ENCODE measurements around the gene MT1A. TPM values are rescaled to one million over a fixed set of nuclear protein-coding genes. Genes with fewer than 3 reads are reported as not detected.

Gene MT1A
- total RNA-seq, 1 experiment from 2014 or later = 2.8 TPM

DNA sequence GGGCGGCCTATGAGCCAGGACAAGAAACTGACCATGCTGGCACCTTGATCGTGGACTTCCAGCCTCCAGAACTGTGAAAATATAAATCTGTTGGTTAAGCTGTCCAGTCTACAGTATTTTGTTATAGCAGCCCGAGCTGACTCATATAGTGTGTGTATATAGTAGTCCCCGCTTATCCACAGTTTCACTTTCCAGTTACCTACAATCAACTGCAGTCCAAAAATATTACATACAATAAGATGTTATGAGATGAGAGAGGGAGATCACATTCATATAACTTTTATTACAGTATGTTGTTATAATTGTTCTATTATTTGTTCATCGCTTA lies 44.2 kb upstream of the MT1A start:
- 0 out of 2 replicates have a peak, but pooled peaks cover 3% of the 10 kb centered on the region for H3K9me3 Mint-ChIP-seq
- H3K27ac Mint-ChIP-seq = no peak overlapping the region
- TF ChIP-seq ATF1 (CRISPR knock-in tag; IDR thresholded peaks at IDR 0.05) = no peak
- TF ChIP-seq, protein P1, sequence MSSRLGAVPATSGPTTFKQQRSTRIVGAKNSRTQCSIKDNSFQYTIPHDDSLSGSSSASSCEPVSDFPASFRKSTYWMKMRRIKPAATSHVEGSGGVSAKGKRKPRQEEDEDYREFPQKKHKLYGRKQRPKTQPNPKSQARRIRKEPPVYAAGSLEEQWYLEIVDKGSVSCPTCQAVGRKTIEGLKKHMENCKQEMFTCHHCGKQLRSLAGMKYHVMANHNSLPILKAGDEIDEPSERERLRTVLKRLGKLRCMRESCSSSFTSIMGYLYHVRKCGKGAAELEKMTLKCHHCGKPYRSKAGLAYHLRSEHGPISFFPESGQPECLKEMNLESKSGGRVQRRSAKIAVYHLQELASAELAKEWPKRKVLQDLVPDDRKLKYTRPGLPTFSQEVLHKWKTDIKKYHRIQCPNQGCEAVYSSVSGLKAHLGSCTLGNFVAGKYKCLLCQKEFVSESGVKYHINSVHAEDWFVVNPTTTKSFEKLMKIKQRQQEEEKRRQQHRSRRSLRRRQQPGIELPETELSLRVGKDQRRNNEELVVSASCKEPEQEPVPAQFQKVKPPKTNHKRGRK (CRISPR knock-in tag; IDR thresholded peaks at IDR 0.05; ENCODE audit: borderline replicate concordance) = no peak
- TF ChIP-seq FOXJ3 (CRISPR knock-in tag; IDR thresholded peaks at IDR 0.05; ENCODE audit: borderline replicate concordance) = no peak
- no peak for TF ChIP-seq OVOL2 (CRISPR knock-in tag; IDR thresholded peaks at IDR 0.05; ENCODE audit: borderline replicate concordance)
- TF ChIP-seq, protein P2, sequence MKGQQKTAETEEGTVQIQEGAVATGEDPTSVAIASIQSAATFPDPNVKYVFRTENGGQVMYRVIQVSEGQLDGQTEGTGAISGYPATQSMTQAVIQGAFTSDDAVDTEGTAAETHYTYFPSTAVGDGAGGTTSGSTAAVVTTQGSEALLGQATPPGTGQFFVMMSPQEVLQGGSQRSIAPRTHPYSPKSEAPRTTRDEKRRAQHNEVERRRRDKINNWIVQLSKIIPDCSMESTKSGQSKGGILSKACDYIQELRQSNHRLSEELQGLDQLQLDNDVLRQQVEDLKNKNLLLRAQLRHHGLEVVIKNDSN (CRISPR knock-in tag; IDR thresholded peaks at IDR 0.05) = no peak
- no peak for TF ChIP-seq ZNF671 (CRISPR knock-in tag; IDR thresholded peaks at IDR 0.05)
- no peak for TF ChIP-seq NFYB (CRISPR knock-in tag; conservative IDR thresholded peaks at IDR 0.05; ENCODE audit: low read depth)
- no peak for TF ChIP-seq CBFB (CRISPR knock-in tag; IDR thresholded peaks at IDR 0.05; ENCODE audit: low read depth)
- TF ChIP-seq, protein P3, sequence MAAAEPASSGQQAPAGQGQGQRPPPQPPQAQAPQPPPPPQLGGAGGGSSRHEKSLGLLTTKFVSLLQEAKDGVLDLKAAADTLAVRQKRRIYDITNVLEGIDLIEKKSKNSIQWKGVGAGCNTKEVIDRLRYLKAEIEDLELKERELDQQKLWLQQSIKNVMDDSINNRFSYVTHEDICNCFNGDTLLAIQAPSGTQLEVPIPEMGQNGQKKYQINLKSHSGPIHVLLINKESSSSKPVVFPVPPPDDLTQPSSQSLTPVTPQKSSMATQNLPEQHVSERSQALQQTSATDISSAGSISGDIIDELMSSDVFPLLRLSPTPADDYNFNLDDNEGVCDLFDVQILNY (CRISPR knock-in tag; IDR thresholded peaks at IDR 0.05) = no peak
- no peak for TF ChIP-seq TEAD1 (CRISPR knock-in tag; IDR thresholded peaks at IDR 0.05)
- no peak for TF ChIP-seq EMX1 (CRISPR knock-in tag; IDR thresholded peaks at IDR 0.05)
- TF ChIP-seq, protein P4, sequence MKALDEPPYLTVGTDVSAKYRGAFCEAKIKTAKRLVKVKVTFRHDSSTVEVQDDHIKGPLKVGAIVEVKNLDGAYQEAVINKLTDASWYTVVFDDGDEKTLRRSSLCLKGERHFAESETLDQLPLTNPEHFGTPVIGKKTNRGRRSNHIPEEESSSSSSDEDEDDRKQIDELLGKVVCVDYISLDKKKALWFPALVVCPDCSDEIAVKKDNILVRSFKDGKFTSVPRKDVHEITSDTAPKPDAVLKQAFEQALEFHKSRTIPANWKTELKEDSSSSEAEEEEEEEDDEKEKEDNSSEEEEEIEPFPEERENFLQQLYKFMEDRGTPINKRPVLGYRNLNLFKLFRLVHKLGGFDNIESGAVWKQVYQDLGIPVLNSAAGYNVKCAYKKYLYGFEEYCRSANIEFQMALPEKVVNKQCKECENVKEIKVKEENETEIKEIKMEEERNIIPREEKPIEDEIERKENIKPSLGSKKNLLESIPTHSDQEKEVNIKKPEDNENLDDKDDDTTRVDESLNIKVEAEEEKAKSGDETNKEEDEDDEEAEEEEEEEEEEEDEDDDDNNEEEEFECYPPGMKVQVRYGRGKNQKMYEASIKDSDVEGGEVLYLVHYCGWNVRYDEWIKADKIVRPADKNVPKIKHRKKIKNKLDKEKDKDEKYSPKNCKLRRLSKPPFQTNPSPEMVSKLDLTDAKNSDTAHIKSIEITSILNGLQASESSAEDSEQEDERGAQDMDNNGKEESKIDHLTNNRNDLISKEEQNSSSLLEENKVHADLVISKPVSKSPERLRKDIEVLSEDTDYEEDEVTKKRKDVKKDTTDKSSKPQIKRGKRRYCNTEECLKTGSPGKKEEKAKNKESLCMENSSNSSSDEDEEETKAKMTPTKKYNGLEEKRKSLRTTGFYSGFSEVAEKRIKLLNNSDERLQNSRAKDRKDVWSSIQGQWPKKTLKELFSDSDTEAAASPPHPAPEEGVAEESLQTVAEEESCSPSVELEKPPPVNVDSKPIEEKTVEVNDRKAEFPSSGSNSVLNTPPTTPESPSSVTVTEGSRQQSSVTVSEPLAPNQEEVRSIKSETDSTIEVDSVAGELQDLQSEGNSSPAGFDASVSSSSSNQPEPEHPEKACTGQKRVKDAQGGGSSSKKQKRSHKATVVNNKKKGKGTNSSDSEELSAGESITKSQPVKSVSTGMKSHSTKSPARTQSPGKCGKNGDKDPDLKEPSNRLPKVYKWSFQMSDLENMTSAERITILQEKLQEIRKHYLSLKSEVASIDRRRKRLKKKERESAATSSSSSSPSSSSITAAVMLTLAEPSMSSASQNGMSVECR (CRISPR knock-in tag; IDR thresholded peaks at IDR 0.05; ENCODE audit: borderline replicate concordance) = no peak
- TF ChIP-seq, protein P5, sequence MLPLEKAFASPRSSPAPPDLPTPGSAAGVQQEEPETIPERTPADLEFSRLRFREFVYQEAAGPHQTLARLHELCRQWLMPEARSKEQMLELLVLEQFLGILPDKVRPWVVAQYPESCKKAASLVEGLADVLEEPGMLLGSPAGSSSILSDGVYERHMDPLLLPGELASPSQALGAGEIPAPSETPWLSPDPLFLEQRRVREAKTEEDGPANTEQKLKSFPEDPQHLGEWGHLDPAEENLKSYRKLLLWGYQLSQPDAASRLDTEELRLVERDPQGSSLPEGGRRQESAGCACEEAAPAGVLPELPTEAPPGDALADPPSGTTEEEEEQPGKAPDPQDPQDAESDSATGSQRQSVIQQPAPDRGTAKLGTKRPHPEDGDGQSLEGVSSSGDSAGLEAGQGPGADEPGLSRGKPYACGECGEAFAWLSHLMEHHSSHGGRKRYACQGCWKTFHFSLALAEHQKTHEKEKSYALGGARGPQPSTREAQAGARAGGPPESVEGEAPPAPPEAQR (CRISPR knock-in tag; IDR thresholded peaks at IDR 0.05) = no peak
- no peak for TF ChIP-seq PRRX2 (CRISPR knock-in tag; IDR thresholded peaks at IDR 0.05)
- no peak for TF ChIP-seq NFE2L1 (CRISPR knock-in tag; IDR thresholded peaks at IDR 0.05)
- DNase-seq (ENCODE audit: low spot score) (no peak), ATAC-seq (no peak)
- ChIA-PET CTCF (no interaction called here), POLR2A (interaction anchor here (1.0 kb wide), 1 partner anchor 16 kb away, joined by 3 read pairs; no protein-coding TSS in a partner anchor)
- no peaks in the 10 kb centered on the region for H3K36me3 Mint-ChIP-seq
- no peak overlapping the region for H3K4me3 Mint-ChIP-seq
- peaks cover 10% of the 10 kb centered on the region for H3K4me1 Mint-ChIP-seq
- H3K27me3 Mint-ChIP-seq (ENCODE audit: low read depth) = peaks cover 57% of the 10 kb centered on the region

DNA sequence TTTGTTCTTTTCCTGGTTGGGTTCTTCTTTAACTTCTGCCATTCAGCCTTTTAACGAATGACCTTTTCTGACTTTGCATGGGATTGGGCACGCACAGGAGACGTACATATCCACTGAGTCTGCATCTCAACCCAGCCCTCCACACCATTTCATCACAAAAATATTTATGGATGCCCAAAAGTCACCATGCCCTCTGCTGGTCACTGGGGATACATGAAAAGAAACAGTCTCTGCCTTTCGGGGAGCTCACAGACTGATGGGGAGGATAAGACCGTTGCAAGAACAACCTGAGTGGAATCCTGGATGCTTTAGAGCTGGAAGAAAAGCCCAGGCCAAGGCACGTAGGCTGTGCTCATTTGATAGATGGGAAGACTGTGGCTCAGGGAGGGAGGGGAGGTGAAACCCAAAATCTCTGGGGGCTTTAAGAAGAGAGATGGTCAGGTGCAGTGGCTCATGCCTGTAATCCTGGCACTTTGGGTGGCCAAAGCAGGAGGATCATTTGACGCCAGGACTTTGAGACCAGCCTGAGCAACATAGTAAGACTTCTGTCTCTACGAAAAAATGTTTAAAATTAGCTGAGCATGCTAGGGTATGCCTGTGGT lies 38.0 kb upstream of the MT1A start:
- DNase-seq (ENCODE audit: low spot score) (peak; percentile 31), ATAC-seq (peak; percentile 73)
- ChIA-PET CTCF (interaction anchor here (0.6 to 2.3 kb wide), 45 partner anchors 9 to 507 kb away, joined by 3 to 34 read pairs (median 5); partner anchors contain the start of genes MT1E, MT1F, MT3 and MT4), POLR2A (interaction anchor here (0.6 to 1.7 kb wide), 3 partner anchors 25 to 61 kb away, joined by 3 to 7 read pairs (median 6); partner anchors contain the start of gene MT1E)
- Mint-ChIP-seq H3K27me3 (ENCODE audit: low read depth) (peaks cover 22% of the 10 kb centered on the region), H3K27ac (no peak overlapping the region), H3K9me3 (0 out of 2 replicates have a peak, but pooled peaks cover 3% of the 10 kb centered on the region), H3K36me3 (no peaks in the 10 kb centered on the region), H3K4me3 (no peak overlapping the region), H3K4me1 (no peaks in the 10 kb centered on the region; the same call in 1 of the 2 replicates)
- TF ChIP-seq ZNF232 (CRISPR knock-in tag; IDR thresholded peaks at IDR 0.05) = no peak
- TF ChIP-seq, protein P6, sequence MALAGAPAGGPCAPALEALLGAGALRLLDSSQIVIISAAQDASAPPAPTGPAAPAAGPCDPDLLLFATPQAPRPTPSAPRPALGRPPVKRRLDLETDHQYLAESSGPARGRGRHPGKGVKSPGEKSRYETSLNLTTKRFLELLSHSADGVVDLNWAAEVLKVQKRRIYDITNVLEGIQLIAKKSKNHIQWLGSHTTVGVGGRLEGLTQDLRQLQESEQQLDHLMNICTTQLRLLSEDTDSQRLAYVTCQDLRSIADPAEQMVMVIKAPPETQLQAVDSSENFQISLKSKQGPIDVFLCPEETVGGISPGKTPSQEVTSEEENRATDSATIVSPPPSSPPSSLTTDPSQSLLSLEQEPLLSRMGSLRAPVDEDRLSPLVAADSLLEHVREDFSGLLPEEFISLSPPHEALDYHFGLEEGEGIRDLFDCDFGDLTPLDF (CRISPR knock-in tag; IDR thresholded peaks at IDR 0.05) = no peak
- TF ChIP-seq, protein P7, sequence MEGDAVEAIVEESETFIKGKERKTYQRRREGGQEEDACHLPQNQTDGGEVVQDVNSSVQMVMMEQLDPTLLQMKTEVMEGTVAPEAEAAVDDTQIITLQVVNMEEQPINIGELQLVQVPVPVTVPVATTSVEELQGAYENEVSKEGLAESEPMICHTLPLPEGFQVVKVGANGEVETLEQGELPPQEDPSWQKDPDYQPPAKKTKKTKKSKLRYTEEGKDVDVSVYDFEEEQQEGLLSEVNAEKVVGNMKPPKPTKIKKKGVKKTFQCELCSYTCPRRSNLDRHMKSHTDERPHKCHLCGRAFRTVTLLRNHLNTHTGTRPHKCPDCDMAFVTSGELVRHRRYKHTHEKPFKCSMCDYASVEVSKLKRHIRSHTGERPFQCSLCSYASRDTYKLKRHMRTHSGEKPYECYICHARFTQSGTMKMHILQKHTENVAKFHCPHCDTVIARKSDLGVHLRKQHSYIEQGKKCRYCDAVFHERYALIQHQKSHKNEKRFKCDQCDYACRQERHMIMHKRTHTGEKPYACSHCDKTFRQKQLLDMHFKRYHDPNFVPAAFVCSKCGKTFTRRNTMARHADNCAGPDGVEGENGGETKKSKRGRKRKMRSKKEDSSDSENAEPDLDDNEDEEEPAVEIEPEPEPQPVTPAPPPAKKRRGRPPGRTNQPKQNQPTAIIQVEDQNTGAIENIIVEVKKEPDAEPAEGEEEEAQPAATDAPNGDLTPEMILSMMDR (IDR thresholded peaks at IDR 0.05) = 0 out of 2 replicates have a peak, but pooled peaks have one; percentile 24
